ENCODE measurements around the gene SNF8. TPM values are rescaled to one million over a fixed set of nuclear protein-coding genes. Genes with fewer than 3 reads are reported as not detected.

SNF8 gene
- 36.5 TPM for total RNA-seq

GRCh38 chr17:48944515-48945260 lies at the start of gene SNF8:
SNF8 (minus strand) TSS chr17:48944842; CDS start chr17:48944734, 108 bp downstream.
- TF ChIP-seq, protein P1, sequence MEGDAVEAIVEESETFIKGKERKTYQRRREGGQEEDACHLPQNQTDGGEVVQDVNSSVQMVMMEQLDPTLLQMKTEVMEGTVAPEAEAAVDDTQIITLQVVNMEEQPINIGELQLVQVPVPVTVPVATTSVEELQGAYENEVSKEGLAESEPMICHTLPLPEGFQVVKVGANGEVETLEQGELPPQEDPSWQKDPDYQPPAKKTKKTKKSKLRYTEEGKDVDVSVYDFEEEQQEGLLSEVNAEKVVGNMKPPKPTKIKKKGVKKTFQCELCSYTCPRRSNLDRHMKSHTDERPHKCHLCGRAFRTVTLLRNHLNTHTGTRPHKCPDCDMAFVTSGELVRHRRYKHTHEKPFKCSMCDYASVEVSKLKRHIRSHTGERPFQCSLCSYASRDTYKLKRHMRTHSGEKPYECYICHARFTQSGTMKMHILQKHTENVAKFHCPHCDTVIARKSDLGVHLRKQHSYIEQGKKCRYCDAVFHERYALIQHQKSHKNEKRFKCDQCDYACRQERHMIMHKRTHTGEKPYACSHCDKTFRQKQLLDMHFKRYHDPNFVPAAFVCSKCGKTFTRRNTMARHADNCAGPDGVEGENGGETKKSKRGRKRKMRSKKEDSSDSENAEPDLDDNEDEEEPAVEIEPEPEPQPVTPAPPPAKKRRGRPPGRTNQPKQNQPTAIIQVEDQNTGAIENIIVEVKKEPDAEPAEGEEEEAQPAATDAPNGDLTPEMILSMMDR (IDR thresholded peaks at IDR 0.05) = no peak
- peak; percentile 40 to 96 for DNase-seq (ENCODE audit: low spot score in 2 of 2)
- H3K36me3 ChIP-seq = peaks cover 10 to 11% of the 10 kb centered on the region in 2 donors
- H3K4me1 ChIP-seq = peaks cover 0 to 20% of the 10 kb centered on the region in 2 donors
- intact Hi-C loops (cut with DNase I) = loop anchor here (1.0 to 2.0 kb wide), 2 partner anchors 36 to 52 kb away; partner anchors contain the start of genes ATP5MC1 and UBE2Z
- peak within 1 kb of the TSS; percentile 65 to 72 for H3K4me3 ChIP-seq
- H3K9me3 ChIP-seq = no peaks in the 10 kb centered on the region
- no peaks in the 10 kb centered on the region for H3K27me3 ChIP-seq
- H3K27ac ChIP-seq = peak within 1 kb of the TSS; percentile 85 to 94

DNA sequence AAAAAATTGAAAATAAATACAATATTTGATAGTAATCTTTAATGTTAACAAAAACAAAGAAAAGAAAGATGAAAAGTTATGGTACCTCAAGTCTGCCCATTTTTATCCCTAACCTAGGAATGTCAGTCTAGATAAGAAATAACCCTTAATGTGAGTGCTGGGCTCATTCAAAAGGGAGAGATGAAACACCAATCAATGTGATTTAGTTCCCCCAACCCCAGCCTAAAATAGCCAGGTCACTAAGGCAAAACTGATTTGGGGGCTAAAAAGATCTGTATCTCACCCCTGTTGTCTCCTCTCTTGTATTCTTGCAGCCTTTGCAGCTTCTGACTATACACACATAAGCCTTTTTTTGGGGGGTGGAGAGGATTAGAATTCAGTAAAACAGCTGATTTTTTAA lies 49.3 kb upstream of the SNF8 start:
- peaks cover 5 to 18% of the 10 kb centered on the region in 2 donors for H3K4me1 ChIP-seq
- H3K36me3 ChIP-seq = no peaks in the 10 kb centered on the region
- peaks cover 48% of the 10 kb centered on the region for H3K27me3 ChIP-seq
- no peak overlapping the region for H3K4me3 ChIP-seq
- peak in 1 of 2 donors; percentile 4 for DNase-seq (ENCODE audit: low spot score in 2 of 2)
- H3K9me3 ChIP-seq = no peaks in the 10 kb centered on the region
- TF ChIP-seq, protein P1 (IDR thresholded peaks at IDR 0.05) = no peak
- H3K27ac ChIP-seq = no peak overlapping the region
- intact Hi-C loops (cut with DNase I) = loop anchor here (10.0 kb wide), 1 partner anchor 679 kb away; no protein-coding TSS in a partner anchor

DNA sequence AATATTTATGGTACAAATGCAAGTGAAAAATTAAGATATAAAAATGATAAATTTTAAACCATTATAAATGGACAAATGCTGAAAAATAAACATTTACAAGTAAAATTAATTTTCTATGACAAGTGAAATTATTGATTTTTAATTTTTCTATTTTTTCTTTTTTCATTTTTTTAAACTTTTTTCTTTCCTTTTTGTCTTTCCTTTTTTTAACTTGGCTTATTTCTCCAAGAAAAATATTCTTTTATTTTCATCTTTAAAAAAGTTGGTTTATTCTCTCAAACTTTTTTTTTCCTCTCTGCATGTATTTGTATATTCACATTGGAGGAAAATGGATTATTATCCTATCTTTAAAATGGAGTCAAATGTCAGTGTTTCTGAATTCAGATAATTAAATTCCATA lies 48.7 kb upstream of the SNF8 start:
- intact Hi-C loops (cut with DNase I) = loop anchor here (10.0 kb wide), 1 partner anchor 679 kb away; no protein-coding TSS in a partner anchor
- DNase-seq (ENCODE audit: low spot score in 2 of 2) = no peak
- TF ChIP-seq, protein P1 (IDR thresholded peaks at IDR 0.05) = no peak
- no peak overlapping the region for H3K4me3 ChIP-seq
- no peaks in the 10 kb centered on the region for H3K36me3 ChIP-seq
- no peaks in the 10 kb centered on the region for H3K9me3 ChIP-seq
- H3K27me3 ChIP-seq = peaks cover 43% of the 10 kb centered on the region
- no peak overlapping the region for H3K27ac ChIP-seq
- peaks cover 5 to 18% of the 10 kb centered on the region in 2 donors for H3K4me1 ChIP-seq

GRCh38 chr17:48992444-48992843 lies 47.8 kb upstream of the SNF8 start:
- no peak overlapping the region for H3K4me3 ChIP-seq
- DNase-seq (ENCODE audit: low spot score in 2 of 2) = no peak
- TF ChIP-seq, protein P1 (IDR thresholded peaks at IDR 0.05) = no peak
- peaks cover 5 to 12% of the 10 kb centered on the region in 2 donors for H3K4me1 ChIP-seq
- no peaks in the 10 kb centered on the region for H3K9me3 ChIP-seq
- H3K27ac ChIP-seq = no peak overlapping the region
- H3K36me3 ChIP-seq = no peaks in the 10 kb centered on the region
- intact Hi-C loops (cut with DNase I) = loop anchor here (10.0 kb wide), 1 partner anchor 678 kb away; no protein-coding TSS in a partner anchor
- peaks cover 35% of the 10 kb centered on the region for H3K27me3 ChIP-seq

GRCh38 chr17:48990882-48991357 lies 46.3 kb upstream of the SNF8 start:
- H3K36me3 ChIP-seq = no peaks in the 10 kb centered on the region
- DNase-seq (ENCODE audit: low spot score in 2 of 2) = no peak
- H3K4me1 ChIP-seq = peaks cover 3 to 5% of the 10 kb centered on the region in 2 donors
- H3K9me3 ChIP-seq = no peaks in the 10 kb centered on the region
- TF ChIP-seq, protein P1 (IDR thresholded peaks at IDR 0.05) = no peak
- H3K27me3 ChIP-seq = peaks cover 19% of the 10 kb centered on the region
- no peak overlapping the region for H3K4me3 ChIP-seq
- intact Hi-C loops (cut with DNase I) = loop anchor here (10.0 kb wide), 1 partner anchor 676 kb away; no protein-coding TSS in a partner anchor
- H3K27ac ChIP-seq = no peak overlapping the region

Measured in ascending aorta (tissue), 2 donors.